Heart left ventricle (tissue), 16 donors: Measurements from ENCODE around the gene HOXA2. TPM values are rescaled to one million over a fixed set of nuclear protein-coding genes. Genes with fewer than 3 reads are reported as not detected.

Source experiments
- ATAC-seq, 4 donors: fragments of 200-7000 bp; cut with Tn5 transposase; one replicate each; pipeline ENCODE4 v1.9.1; 2020 to 2022; ENCODE audit warnings: moderate library complexity in 4 of 4, mild to moderate bottlenecking in 3 of 4, moderate number of reproducible peaks in 1 of 4
- DNase-seq, 5 donors: peaks; one replicate each; pipeline ENCODE4 v3.0.0-alpha.2; 2020
- H3K27ac ChIP-seq, 12 donors: fragments of 200-600 bp; sonication (generic) in 4 of 12; one replicate each; pipeline versions ENCODE4 v1.5.0 to v1.8.0; 2016 to 2022; ENCODE audit warnings: mild to moderate bottlenecking in 2 of 12
- H3K27me3 ChIP-seq, 9 donors: fragments of 200-600 bp; sonication (generic) in 2 of 9; one replicate each; pipeline versions ENCODE4 v1.5.1 to v1.8.0; 2016 to 2022; ENCODE audit warnings: mild to moderate bottlenecking in 3 of 9
- H3K36me3 ChIP-seq, 9 donors: fragments of 200-600 bp; sonication (generic) in 2 of 9; one replicate each; pipeline versions ENCODE4 v1.5.0 to v1.8.0; 2018 to 2022; ENCODE audit warnings: mild to moderate bottlenecking in 2 of 9
- H3K4me1 ChIP-seq, 12 donors: fragments of 200-600 bp; sonication (generic) in 4 of 12; one replicate each; pipeline versions ENCODE4 v1.5.0 to v1.8.0; 2016 to 2022; ENCODE audit warnings: mild to moderate bottlenecking in 3 of 12
- H3K4me3 ChIP-seq, 12 donors: fragments of 200-600 bp; sonication (generic) in 4 of 12; one replicate each; pipeline versions ENCODE4 v1.5.0 to v1.8.0; 2017 to 2022; ENCODE audit warnings: mild to moderate bottlenecking in 9 of 12, moderate library complexity in 4 of 12
- H3K9me3 ChIP-seq, 12 donors: fragments of 200-600 bp; sonication (generic) in 4 of 12; one replicate each; pipeline versions ENCODE4 v1.5.0 to v1.8.0; 2016 to 2022; ENCODE audit warnings: mild to moderate bottlenecking in 1 of 12
- POLR2A ChIP-seq, 2 donors: fragments of 450-650 bp; IDR thresholded peaks; one replicate each; pipeline ENCODE4 v1.6.1; 2017; ENCODE audit warnings: antibody characterized with exemption in 2 of 2, mild to moderate bottlenecking in 2 of 2, moderate library complexity in 2 of 2
- WGBS, 4 donors: extraction: QIAGEN DNeasy Blood & Tissue Kit in 2 of 4; methylation state at CpG; one replicate each; pipeline versions ENCODE4 v1.1.5 to v1.1.7; 2013 to 2018; 5-methylcytosine and 5-hydroxymethylcytosine counted together
- intact Hi-C, 10 donors: fragments of 100-400 bp; cut with DNase I; formaldehyde crosslinking; loops; one replicate each; pipeline versions ENCODE4 v1.11.1 to v1.14.2; 2022
- polyA plus RNA-seq, 2 donors: library from polyadenylated mRNA; stranded (reverse); fragments of 200-250 nt; gene quantifications; one replicate each; pipeline ENCODE4 v1.2.3, GENCODE V29; 2013
- total RNA-seq, 9 donors: library from RNA; depleted of rRNA in 2 of 9; stranded (reverse); fragments of >200 nt in 2 of 9; fragmentation: NEBNext Ultra II Directional in 3 of 9; extraction: Animal tissue kit (Norgen Biotek cat#: 25700) in 3 of 9; gene quantifications; one replicate each; pipeline versions ENCODE4 v1.1.0 to v1.2.4, GENCODE V29; 2016 to 2023
- TF ChIP-seq, protein P1 (sequence below), 12 donors: fragments of 200-600 bp; sonication (generic) in 4 of 12; IDR thresholded peaks; one replicate each; pipeline versions ENCODE4 v1.5.0 to v1.8.0; 2018 to 2022; ENCODE audit warnings: antibody characterized with exemption in 12 of 12, mild to moderate bottlenecking in 5 of 12
- donor health status: ischemic (EF 13 %, LVEDD 7.1; RV severe dilation, severe dysfunction).
- donor health status: healthy with polysubstance abuse.
- donor health status: DM: no; HTN: yes; CAD: no.
- donor health status: DM: no; HTN: no; CAD: no.
- donor health status: ischemic (EF 25% LVEDD 6.9; RV normal size, moderate dysfunction).
- donor health status: ischemic (EF 25% LVEDD 5.7; RV mildly dilated, moderate dysfunction).
- donor health status: healthy.
- donor health status: DM: yes; HTN: yes; CAD: no.
- donor health status: ischemic (EF 35%, LVEDD 5.7; RV mildly dilated, moderate dysfunction).
- donor health status: nonischemic (EF 11% LVEDD 7.7; RV severe dilation, severe dysfunction).
- donor health status: DM: yes; HTN: yes; CAD: no.
- donor health status: PGD.
- donor health status: ischemic (EF 29% LVEDD 5.4; RV normal size, mild dysfunction).
- donor health status: nonischemic (EF 23%, LVEDD 6.1; RV moderate dilation, normal function).

Gene HOXA2
- total and polyA plus RNA-seq, 11 donors = 0.03 to 0.57 (median 0.14) TPM; not detected in 8

DNA sequence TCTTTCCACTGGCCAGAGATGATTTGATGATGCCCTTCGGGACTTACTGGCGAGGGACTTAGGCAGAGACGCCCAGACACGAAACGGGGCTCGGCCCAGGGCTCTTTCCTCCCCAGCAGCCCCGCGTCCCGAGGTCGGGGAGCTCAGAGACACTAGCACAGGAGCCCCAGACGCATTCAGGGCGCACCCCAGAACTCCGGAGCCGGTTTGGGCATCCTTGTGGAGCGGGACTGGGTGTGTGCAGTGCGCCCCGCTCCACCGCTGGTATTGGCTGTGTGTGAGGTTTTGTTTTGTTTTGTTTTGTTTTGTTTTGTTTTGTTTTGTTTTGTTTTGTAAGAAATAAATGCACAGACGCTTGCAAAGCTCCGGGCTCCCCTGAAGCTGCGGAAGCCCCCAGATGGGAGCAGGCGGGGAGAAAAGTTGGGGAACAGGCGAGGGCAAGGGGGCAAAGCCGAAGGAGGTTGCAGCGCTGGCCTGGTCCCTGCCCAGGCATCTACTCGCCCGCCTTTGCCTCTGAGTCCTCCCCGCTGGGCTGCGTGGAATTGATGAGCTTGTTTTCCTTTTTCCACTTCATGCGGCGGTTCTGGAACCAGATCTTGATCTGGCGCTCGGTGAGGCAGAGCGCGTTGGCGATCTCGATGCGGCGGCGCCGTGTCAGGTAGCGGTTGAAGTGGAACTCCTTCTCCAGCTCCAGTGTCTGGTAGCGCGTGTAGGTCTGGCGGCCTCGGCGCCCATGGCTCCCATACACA, 42.9 kb upstream of the HOXA2 start:
- Histone ChIP-seq H3K27ac (no peak overlapping the region), H3K4me3 (peak overlapping the region in 1 of 12 donors; percentile 2), H3K27me3 (peaks cover 82 to 100% (median 98%) of the 10 kb centered on the region in 9 donors), H3K4me1 (peaks cover 0 to 53% (median 14%) of the 10 kb centered on the region in 12 donors), H3K36me3 (no peaks in the 10 kb centered on the region), H3K9me3 (no peaks in the 10 kb centered on the region)
- 20 to 44% (median 28%) methylated on average over 47 of the region's 47 CpGs for WGBS, 4 donors
- intact Hi-C loops = no loop called here
- no peak for TF ChIP-seq POLR2A (IDR thresholded peaks at IDR 0.05)
- TF ChIP-seq, protein P1, sequence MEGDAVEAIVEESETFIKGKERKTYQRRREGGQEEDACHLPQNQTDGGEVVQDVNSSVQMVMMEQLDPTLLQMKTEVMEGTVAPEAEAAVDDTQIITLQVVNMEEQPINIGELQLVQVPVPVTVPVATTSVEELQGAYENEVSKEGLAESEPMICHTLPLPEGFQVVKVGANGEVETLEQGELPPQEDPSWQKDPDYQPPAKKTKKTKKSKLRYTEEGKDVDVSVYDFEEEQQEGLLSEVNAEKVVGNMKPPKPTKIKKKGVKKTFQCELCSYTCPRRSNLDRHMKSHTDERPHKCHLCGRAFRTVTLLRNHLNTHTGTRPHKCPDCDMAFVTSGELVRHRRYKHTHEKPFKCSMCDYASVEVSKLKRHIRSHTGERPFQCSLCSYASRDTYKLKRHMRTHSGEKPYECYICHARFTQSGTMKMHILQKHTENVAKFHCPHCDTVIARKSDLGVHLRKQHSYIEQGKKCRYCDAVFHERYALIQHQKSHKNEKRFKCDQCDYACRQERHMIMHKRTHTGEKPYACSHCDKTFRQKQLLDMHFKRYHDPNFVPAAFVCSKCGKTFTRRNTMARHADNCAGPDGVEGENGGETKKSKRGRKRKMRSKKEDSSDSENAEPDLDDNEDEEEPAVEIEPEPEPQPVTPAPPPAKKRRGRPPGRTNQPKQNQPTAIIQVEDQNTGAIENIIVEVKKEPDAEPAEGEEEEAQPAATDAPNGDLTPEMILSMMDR (IDR thresholded peaks at IDR 0.05) = no peak
- DNase-seq (no peak), ATAC-seq (no peak)

DNA sequence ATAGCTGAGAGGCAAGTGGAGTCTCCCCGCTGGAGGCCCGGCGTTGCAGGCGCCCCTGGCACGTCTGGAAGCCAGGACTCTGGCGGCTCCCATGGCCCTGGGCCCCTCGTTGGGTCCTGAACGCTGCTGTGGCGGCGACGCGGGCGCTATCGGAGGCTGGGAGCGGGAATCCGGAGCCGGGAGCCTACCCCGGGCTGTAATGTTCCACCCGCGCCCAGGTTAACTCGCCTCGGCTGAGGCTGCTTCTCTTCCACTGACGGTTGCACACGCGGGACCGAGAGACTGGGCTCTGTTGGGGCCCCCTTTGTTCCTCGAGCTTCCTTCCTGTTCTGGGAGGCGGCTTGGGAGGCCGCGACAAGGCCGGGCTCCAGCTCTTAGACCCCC, 42.3 kb upstream of the HOXA2 start:
- peaks cover 83 to 100% (median 98%) of the 10 kb centered on the region in 9 donors for H3K27me3 ChIP-seq
- peak overlapping the region in 1 of 12 donors; percentile 61 for H3K27ac ChIP-seq
- intact Hi-C loops = loop anchor here in 3 of 10 donors (5.0 kb wide), 3 partner anchors 287 to 462 kb away; no protein-coding TSS in a partner anchor
- no peaks in the 10 kb centered on the region for H3K36me3 ChIP-seq
- DNase-seq (peak in 1 of 5 donors; percentile 50), ATAC-seq (no peak)
- 10 to 20% (median 15%) methylated on average over 11 to 31 of the region's 31 CpGs for WGBS, 4 donors
- H3K4me3 ChIP-seq = no peak overlapping the region
- TF ChIP-seq POLR2A (IDR thresholded peaks at IDR 0.05) = no peak
- TF ChIP-seq, protein P1 (IDR thresholded peaks at IDR 0.05) = no peak
- peaks cover 0 to 52% (median 14%) of the 10 kb centered on the region in 12 donors for H3K4me1 ChIP-seq
- H3K9me3 ChIP-seq = no peaks in the 10 kb centered on the region

DNA sequence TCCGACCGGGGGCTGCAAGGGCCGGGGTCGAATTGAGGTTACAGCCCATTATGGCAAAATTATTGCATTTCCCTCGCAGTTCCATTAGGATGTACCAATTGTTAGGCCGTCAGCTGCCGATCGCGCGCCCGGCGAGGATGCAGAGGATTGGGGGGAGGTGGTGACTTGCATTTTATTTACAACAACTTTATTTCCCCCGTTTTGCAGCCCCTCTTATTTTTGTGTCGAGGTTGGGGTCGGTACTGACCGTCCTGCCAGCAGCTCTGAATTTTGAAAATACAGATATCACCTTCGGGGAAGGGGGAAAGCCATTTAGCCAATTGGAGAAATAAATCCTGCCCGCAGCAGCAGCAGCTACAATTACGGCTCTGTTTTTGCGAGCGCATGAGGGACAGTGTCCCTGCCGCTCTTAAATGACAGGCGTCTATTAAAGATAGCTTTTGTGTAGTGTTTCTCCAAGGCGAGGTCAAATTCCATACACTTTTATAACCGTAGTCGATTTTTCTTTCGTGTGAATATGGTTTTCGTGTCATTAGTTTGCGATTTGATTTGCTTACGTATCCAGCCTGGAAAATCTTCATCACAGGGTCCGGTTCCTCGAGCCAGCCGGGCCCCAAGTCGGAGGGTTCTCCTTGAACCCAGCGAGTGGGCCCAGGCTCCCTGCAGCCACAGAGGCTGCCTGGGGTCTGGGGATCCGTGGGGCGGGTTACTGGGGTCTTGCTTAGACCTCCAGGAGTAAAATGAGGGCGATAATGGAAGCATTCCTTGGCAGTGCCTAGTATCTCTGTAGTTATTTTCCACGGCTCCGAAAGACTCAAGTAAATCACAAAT, 41.7 kb upstream of the HOXA2 start:
- H3K27ac ChIP-seq = peak overlapping the region in 1 of 12 donors; percentile 61
- DNase-seq = no peak
- H3K4me3 ChIP-seq = peak overlapping the region in 6 of 12 donors; percentile 40 to 69 (median 50)
- intact Hi-C loops = loop anchor here in 3 of 10 donors (5.0 kb wide), 3 partner anchors 287 to 462 kb away; no protein-coding TSS in a partner anchor
- H3K9me3 ChIP-seq = no peaks in the 10 kb centered on the region
- ATAC-seq = no peak
- peaks cover 85 to 100% (median 99%) of the 10 kb centered on the region in 9 donors for H3K27me3 ChIP-seq
- WGBS, 4 donors = 16 to 33% (median 24%) methylated on average over 39 to 40 of the region's 40 CpGs
- no peaks in the 10 kb centered on the region for H3K36me3 ChIP-seq
- TF ChIP-seq, protein P1 (IDR thresholded peaks at IDR 0.05) = no peak
- TF ChIP-seq POLR2A (IDR thresholded peaks at IDR 0.05) = no peak
- H3K4me1 ChIP-seq = peaks cover 0 to 57% (median 14%) of the 10 kb centered on the region in 12 donors
